CD1c-positive myeloid dendritic cell (primary cell): Measurements from ENCODE around the gene TRIM26.
"Not testable (repeated sequence)": the region's sequence is repeated elsewhere in the genome, so short reads cannot be mapped to it uniquely, and the experiment has no call there.

ENCODE experiments used
- DNase-seq: peaks from one replicate; pipeline ENCODE4 v3.0.0-alpha.2; 2016; ENCODE audit errors: extremely low spot score

Gene TRIM26, protein sequence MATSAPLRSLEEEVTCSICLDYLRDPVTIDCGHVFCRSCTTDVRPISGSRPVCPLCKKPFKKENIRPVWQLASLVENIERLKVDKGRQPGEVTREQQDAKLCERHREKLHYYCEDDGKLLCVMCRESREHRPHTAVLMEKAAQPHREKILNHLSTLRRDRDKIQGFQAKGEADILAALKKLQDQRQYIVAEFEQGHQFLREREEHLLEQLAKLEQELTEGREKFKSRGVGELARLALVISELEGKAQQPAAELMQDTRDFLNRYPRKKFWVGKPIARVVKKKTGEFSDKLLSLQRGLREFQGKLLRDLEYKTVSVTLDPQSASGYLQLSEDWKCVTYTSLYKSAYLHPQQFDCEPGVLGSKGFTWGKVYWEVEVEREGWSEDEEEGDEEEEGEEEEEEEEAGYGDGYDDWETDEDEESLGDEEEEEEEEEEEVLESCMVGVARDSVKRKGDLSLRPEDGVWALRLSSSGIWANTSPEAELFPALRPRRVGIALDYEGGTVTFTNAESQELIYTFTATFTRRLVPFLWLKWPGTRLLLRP

GRCh38 chr6:30212865-30213666 is at the start of gene TRIM26:
TSS of gene TRIM26 (minus strand) at chr6:30213406. CDS start at chr6:30199103, 14,303 bp downstream.
- DNase-seq, result peak; percentile 99

DNA sequence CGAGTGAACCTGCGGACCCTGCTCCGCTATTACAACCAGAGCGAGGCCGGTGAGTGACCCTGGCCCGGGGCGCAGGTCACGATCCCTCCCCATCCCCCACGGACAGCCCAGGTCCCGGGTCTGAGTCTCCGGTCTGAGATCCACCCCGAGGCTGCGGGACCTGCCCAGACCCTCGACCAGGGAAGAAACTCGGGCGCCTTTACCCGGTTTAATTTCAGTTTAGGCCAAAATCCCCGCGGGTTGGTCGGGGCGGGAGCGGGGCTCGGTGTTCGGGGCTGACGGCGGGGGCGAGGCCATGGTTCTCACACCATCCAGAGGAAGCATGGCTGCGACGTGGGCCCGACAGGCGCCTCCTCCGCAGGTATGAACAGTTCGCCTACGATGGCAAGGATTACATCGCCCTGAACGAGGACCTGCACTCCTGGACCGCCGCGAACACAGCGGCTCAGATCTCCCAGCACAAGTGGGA is 46.9 kb upstream of the TRIM26 start:
- no peak for DNase-seq

DNA sequence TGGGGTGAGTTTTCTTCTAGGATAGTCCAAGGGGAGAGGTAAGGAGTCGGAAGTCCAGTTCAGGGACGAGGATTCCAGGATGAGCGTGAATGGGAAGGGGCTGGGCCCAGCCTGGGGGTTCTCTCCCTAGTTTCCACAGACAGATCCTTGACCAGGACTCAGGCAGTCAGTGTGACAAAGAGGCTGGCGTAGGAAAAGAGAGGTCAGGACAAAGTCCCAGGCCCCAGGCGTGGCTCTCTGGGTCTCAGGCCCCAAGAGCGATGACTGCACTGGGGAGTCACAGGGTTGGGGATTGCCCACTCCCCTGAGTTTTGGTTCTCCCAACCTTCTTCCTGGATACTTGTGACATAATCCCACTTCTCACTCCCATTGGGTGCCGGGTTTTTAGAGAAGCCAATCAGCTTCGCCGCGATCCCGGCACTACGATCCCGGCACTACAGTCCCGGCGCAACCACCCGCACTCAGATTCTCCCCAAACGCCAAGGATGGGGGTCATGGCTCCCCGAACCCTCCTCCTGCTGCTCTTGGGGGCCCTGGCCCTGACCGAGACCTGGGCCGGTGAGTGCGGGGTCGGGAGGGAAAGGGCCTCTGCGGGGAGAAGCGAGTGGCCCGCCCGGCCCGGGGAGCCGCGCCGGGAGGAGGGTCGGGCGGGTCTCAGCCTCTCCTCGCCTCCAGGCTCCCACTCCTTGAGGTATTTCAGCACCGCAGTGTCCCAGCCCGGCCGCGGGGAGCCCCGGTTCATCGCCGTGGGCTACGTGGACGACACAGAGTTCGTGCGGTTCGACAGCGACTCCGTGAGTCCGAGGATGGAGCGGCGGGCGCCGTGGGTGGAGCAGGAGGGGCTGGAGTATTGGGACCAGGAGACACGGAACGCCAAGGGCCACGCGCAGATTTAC is 46.2 kb upstream of the TRIM26 start:
- DNase-seq, result peak; percentile 83

GRCh38 chr6:30258204-30258603 is 45.0 kb upstream of the TRIM26 start:
- peak; percentile 20 for DNase-seq

GRCh38 chr6:30252417-30252816 is 39.2 kb upstream of the TRIM26 start:
- DNase-seq, result not testable (repeated sequence)

DNA sequence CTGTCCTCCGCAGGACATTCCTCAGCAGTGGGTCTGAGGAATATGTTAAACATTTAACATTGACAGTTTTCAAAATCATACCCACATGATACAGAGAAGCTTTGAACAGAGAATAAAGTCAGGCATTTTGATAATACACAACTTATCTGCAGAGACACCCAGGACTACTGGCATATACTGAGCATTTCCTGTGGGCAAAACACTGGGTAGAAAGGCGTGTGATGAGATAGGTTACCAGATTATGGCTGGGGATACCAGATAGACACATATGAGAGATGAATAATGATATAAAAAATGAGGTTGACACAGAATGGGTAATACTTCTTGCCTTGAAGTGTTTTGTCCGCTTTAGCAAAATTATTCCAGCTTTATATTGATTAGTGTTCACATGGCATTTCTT is 31.4 kb upstream of the TRIM26 start:
- no peak for DNase-seq

GRCh38 chr6:30238178-30238795 is 25.1 kb upstream of the TRIM26 start:
- no peak for DNase-seq

GRCh38 chr6:30234356-30234755 is 21.1 kb upstream of the TRIM26 start:
- peak; percentile 17 for DNase-seq

GRCh38 chr6:30231067-30231466 is 17.9 kb upstream of the TRIM26 start:
- DNase-seq, result no peak

DNA sequence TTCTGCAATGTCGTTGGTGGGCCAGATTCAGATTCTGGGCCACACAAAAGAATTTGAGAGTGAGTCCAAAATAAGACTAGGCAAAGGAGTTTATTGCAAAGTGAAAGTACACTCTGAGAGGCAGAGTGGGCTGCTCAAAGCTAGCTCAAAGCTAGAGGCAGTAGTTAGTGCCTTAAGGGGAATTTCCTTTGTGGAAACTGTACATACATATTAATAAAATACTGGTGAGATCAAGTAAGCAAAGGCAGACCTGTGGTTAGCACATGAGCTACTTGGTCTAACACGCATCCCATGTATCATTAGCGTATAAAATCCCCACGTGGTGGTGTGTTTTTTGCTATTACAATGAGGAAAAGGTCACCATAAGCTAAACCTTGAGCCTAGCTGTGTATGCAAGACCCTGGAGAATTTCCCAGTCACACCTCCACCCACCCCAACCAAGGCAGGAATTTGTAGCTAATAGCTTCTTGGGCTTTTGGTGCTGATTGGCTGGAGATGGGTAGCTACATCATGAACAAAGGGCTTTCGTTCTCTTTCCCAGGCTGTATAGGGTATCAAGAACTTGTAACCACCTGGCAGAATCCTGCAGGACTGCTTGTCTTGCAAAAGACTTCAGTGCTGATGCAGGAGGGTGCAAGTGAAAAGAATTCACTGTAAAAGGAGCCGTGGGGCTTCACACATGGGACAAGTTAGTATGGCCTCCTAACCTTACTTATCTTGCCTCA is 14.7 kb upstream of the TRIM26 start:
- DNase-seq, result no peak

DNA sequence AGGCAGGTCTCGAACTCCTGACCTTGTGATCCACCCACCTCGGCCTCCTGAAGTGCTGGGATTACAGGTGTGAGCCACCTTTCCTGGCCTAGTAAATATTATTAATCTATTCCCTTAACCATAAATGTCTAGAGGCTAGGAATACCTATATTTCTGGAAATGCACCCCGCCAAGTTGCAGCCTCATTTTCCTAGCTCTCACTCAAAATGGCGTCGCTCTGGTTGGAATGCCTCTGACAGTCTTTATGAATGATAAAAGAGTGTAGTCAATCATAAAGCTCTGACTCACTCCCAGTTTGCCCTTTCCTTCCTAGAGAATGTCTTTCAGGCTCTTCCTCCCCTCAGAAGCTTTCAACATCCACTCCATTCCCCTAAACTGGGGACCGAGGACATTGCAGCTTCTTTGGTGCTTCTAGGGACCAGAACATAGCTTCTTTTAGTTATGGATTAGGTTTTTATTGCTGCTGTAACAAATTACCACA is 14.1 kb upstream of the TRIM26 start:
- DNase-seq, result no peak

DNA sequence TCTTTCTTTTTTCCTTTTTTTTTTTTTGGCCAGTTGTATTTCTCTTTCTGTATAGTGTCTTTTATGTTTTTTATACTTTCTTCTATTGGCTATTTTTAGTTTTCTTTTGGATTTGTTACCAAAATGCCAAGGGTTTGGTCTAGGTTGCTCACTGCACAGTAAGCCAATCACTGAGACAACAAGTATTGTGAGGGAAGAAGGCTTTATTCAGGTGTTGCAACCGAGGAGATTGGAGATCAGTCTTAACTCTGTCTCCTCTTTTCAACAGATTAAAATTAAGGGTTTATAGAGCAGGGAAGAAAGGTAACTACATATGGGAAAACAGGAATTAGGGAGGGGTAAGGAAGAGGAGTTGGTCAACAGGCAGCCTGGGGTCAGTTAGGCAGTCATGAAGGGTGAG is 10.1 kb upstream of the TRIM26 start:
- DNase-seq, result no peak

DNA sequence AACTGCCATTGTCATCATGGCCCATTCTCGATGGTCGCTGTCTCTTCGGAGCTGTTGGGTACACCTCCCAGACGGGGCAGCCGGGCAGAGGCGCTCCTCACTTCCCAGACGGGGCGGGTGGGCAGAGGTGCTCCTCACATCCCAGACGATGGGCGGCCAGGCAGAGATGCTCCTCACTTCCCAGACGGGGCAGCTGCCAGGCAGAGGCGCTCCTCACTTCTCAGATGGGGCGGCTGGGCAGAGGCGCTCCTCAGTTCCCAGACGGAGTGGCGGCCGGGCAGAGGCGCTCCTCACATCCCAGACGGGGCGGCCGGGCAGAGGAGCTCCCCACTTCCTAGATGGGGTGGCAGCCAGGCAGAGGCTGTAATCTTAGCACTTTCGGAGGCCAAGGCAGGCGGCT is 8.8 kb upstream of the TRIM26 start:
- DNase-seq, result not testable (repeated sequence)

GRCh38 chr6:30221395-30221794 is 8.2 kb upstream of the TRIM26 start:
- not testable (repeated sequence) for DNase-seq

DNA sequence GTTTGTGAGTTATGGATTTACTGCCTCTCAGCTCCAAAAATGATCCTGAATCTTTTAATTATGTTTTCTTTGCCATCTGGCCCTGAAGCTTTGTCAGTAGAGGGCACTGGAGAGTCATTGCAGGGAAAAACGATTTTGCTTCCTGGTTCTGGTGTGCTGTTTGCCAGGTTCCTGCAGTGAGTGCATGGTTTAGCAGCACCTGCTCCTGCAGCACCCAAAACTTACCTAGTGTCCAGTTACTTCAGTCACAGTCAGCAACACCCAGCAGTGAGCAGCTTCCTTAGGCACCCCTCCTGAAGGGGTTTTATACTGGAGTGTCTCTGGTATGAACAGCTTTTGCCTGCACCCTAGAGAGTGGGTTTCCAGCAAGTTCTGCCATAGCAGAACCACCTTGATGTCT is 6.0 kb upstream of the TRIM26 start:
- DNase-seq, result peak; percentile 73

GRCh38 chr6:30216096-30216495 is 2.9 kb upstream of the TRIM26 start:
- DNase-seq, result no peak

DNA sequence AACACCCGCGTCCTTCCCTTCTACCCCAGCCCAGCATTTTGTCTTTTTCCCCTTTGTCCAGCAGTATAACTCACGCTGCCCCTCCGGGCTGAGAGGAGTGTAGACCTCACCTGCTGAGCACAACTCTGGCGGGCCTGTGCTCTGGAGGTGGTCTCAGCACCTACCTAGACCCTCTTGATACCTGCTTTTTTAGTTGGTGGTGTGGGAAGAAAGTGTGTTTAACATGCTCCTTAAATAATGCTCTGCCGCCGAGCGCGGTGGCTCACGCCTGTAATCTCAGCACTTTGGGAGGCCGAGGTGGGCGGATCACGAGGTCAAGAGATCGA is 1.4 kb upstream of the TRIM26 start:
- DNase-seq, result no peak

- DNase-seq, result peak; percentile 90
Measured at GRCh38 chr6:30213957-30214656, 901 bp upstream of the TRIM26 start.

DNA sequence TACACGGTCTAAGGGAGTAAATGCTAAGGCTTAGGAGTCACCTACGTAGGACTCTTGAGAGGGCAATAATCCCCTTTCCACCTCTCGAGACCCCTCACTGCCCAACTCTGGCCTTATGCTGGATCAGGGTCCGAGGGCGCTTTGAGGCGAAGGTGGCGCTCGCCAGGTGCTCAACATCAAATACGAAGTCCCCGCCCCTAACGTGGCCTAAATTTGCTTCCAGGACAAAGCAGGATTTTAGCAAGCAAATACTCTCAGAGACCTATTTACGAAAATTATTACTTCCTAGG is 406 bp upstream of the TRIM26 start:
- DNase-seq, result no peak

GRCh38 chr6:30211899-30212298 is 1.3 kb downstream of the TRIM26 start:
- DNase-seq, result no peak
